ENCODE results near the gene TPCN1. TPM values are rescaled to one million over a fixed set of nuclear protein-coding genes. Genes with fewer than 3 reads are reported as not detected.

The TPCN1 gene
- total RNA-seq, 1 donor from 2014 or later, result 56.3 TPM

DNA sequence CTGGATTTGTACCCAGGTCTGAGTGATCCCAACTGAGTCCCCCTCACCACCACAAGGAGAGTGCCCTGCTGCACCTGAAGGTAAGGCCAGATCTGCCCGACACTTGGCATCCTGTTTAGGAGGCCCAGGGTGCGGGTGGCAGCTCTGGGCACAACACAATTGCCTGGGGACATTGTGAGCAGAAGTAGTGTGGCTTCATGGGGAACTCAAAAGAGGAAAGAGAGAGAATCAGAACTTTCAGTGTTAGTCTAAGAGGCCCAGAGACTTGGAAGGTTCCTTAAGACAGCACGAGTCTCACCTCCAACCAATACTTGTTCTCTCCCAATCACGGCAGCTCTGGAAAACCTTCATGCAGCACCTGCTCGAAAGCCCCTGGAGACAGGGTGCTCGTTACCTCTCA, 120.3 kb downstream of the TPCN1 start:
- Histone ChIP-seq H3K4me1 (no peaks in the 10 kb centered on the region), H3K27me3 (no peaks in the 10 kb centered on the region), H3K36me3 (no peaks in the 10 kb centered on the region), H3K4me3 (no peak overlapping the region), H3K27ac (no peak overlapping the region), H3K9me3 (no peaks in the 10 kb centered on the region)
- DNase-seq (ENCODE audit: low spot score in 2 of 2), result no peak
- TF ChIP-seq, protein P1, sequence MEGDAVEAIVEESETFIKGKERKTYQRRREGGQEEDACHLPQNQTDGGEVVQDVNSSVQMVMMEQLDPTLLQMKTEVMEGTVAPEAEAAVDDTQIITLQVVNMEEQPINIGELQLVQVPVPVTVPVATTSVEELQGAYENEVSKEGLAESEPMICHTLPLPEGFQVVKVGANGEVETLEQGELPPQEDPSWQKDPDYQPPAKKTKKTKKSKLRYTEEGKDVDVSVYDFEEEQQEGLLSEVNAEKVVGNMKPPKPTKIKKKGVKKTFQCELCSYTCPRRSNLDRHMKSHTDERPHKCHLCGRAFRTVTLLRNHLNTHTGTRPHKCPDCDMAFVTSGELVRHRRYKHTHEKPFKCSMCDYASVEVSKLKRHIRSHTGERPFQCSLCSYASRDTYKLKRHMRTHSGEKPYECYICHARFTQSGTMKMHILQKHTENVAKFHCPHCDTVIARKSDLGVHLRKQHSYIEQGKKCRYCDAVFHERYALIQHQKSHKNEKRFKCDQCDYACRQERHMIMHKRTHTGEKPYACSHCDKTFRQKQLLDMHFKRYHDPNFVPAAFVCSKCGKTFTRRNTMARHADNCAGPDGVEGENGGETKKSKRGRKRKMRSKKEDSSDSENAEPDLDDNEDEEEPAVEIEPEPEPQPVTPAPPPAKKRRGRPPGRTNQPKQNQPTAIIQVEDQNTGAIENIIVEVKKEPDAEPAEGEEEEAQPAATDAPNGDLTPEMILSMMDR (IDR thresholded peaks at IDR 0.05), result no peak
- intact Hi-C loops (cut with DNase I), result no loop called here

DNA sequence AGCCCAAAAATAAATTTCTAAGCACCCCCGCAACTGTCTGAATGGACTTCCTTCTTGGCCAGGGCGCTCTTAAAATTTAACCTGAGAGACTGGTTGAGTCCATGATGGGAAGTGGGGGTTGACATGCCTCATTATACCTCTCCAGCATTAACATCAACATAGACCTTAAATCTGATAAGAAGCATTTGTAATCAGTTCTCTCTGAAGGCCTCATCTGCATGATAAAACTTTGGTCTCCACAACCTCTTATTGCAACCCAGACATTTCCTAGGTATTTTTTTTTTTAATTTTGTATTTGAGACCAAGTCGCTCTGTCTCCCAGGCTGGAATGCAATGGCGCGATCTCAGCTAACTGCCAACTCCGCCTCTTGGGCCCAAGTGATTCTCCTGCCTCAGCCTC, 124.1 kb downstream of the TPCN1 start:
- H3K4me1 ChIP-seq, result no peaks in the 10 kb centered on the region
- H3K36me3 ChIP-seq, result no peaks in the 10 kb centered on the region
- H3K27ac ChIP-seq, result no peak overlapping the region
- H3K4me3 ChIP-seq, result no peak overlapping the region
- no peaks in the 10 kb centered on the region for H3K9me3 ChIP-seq
- no peaks in the 10 kb centered on the region for H3K27me3 ChIP-seq
- no peak for DNase-seq (ENCODE audit: low spot score in 2 of 2)
- TF ChIP-seq, protein P1 (IDR thresholded peaks at IDR 0.05), result no peak
- intact Hi-C loops (cut with DNase I), result no loop called here

DNA sequence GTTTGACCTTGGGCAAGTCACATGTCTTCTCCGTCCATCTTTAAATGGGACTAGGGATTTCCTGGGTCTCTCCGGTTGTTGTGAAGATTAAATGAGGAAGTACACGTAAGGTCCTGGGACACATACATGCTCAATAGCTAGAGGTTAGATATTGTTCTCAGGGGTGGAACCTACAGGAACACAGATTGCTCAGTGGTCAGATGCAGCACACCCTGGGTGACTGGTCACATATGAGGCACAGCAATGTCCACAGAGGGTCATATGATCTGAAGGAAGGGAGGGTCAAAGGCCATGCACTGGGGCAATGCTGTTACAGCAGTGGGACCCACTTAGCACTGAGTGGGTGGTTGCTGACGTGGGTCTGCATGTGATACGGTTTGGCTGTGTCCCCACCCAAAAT, 125.1 kb downstream of the TPCN1 start:
- no peak overlapping the region for H3K27ac ChIP-seq
- no peak overlapping the region for H3K4me3 ChIP-seq
- no peaks in the 10 kb centered on the region for H3K27me3 ChIP-seq
- H3K9me3 ChIP-seq, result no peaks in the 10 kb centered on the region
- intact Hi-C loops (cut with DNase I), result no loop called here
- no peak for DNase-seq (ENCODE audit: low spot score in 2 of 2)
- TF ChIP-seq, protein P1 (IDR thresholded peaks at IDR 0.05), result no peak
- no peaks in the 10 kb centered on the region for H3K4me1 ChIP-seq
- H3K36me3 ChIP-seq, result no peaks in the 10 kb centered on the region

DNA sequence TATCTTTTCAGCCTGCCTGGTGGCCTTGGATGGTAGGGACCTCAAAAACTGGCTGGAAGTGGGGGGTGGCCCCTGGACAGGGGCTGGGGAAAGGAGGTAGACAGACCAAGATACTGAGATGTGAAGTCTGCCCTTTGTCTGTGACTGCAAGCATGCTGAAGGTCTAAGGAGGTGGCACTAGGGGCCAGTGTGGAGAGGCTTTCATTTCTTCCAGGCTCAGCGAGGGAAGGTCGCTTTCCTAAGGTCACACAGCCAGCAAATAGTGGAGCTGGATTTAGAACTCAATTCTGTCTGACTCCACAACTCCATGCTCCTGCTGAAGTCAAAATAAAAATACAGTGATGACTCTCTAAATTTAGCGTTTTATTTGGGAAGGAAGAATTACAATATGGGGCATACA, 125.8 kb downstream of the TPCN1 start:
- Histone ChIP-seq H3K27me3 (no peaks in the 10 kb centered on the region), H3K4me3 (no peak overlapping the region), H3K36me3 (no peaks in the 10 kb centered on the region), H3K4me1 (no peaks in the 10 kb centered on the region), H3K27ac (no peak overlapping the region), H3K9me3 (no peaks in the 10 kb centered on the region)
- TF ChIP-seq, protein P1 (IDR thresholded peaks at IDR 0.05), result no peak
- DNase-seq (ENCODE audit: low spot score in 2 of 2), result no peak
- intact Hi-C loops (cut with DNase I), result no loop called here

DNA sequence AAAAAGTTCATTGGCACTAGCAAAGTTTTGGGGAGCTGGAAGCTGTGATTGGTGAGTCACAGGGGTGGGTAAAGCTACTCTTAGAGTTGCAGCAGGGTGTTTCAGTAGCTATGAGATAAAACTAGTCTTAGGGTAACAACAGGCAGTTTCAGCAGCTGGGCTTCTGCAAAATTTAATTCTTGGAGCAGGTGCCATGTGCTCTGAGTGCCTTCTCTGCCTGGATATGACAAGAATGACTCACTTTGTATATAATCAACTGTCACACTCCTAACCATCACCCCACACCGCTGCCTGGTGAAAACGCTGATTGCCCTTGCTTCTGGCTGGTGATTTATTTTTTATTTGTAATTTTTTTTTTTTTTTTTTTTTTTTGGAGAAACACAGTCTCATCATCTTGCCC, 126.6 kb downstream of the TPCN1 start:
- Histone ChIP-seq H3K4me3 (no peak overlapping the region), H3K9me3 (no peaks in the 10 kb centered on the region), H3K27me3 (no peaks in the 10 kb centered on the region), H3K27ac (no peak overlapping the region), H3K4me1 (no peaks in the 10 kb centered on the region), H3K36me3 (no peaks in the 10 kb centered on the region)
- TF ChIP-seq, protein P1 (IDR thresholded peaks at IDR 0.05), result no peak
- intact Hi-C loops (cut with DNase I), result no loop called here
- no peak for DNase-seq (ENCODE audit: low spot score in 2 of 2)

Other genes starting within 250 kb of the TPCN1 start
- 8.0 TPM for gene OAS2, start 242.9 kb upstream of the TPCN1 start, total RNA-seq
- gene DTX1, start 164.7 kb upstream of the TPCN1 start, total RNA-seq, result 4.5 TPM
- gene RASAL1, start 85.7 kb upstream of the TPCN1 start, total RNA-seq, result 0.64 TPM
- not detected for gene CFAP73, start 71.7 kb upstream of the TPCN1 start, total RNA-seq
- gene DDX54, start 36.0 kb upstream of the TPCN1 start, total RNA-seq, result 97.0 TPM
- 48.4 TPM for gene RITA1, start 35.7 kb upstream of the TPCN1 start, total RNA-seq
- 114 TPM for gene SLC8B1, start 113.6 kb downstream of the TPCN1 start, total RNA-seq
- 55.1 TPM for gene PLBD2, start 137.1 kb downstream of the TPCN1 start, total RNA-seq
- 34.5 TPM for gene SDS, start 182.4 kb downstream of the TPCN1 start, total RNA-seq
- gene SDSL, start 200.9 kb downstream of the TPCN1 start, total RNA-seq, result 11.0 TPM

All from ascending aorta (tissue), 2 donors.